GM12878 (cell line): ENCODE measurements around the gene SH3BGRL2. TPM values are rescaled to one million over a fixed set of nuclear protein-coding genes. Genes with fewer than 3 reads are reported as not detected.

ENCODE experiments used
- ATAC-seq: fragments of 200-7000 bp; cut with Tn5 transposase; 3 replicates; pipeline ENCODE4 v1.9.1; 2020; ENCODE audit warnings: mild to moderate bottlenecking, moderate library complexity
- BruUV-seq: library from RNA; stranded (reverse); fragments of 400-500 nt; replicated peaks from 2 replicates; lab custom pipeline; 2021; lab: Mats Ljungman, UMichigan
- CTCF ChIA-PET: fragments of 300-600 bp; sonication (Branson Sonifier 250); formaldehyde crosslinking; extraction: SDS; loops from one replicate; lab custom pipeline; 2021; ENCODE audit warnings: inconsistent platforms; lab: Yijun Ruan, JAX
- POLR2A ChIA-PET: fragments of 350-600 bp; formaldehyde crosslinking; extraction: SDS; loops from one replicate; lab custom pipeline; 2021; ENCODE audit warnings: inconsistent platforms; lab: Charles Lee
- RAD21 ChIA-PET: fragments of 300-600 bp; sonication (Branson Sonifier 250); formaldehyde crosslinking; loops from one replicate; lab custom pipeline; 2023; ENCODE audit warnings: antibody characterized with exemption; ENCODE audit not compliant: unreplicated experiment; lab: Charles Lee
- SMC1A ChIA-PET: fragments of 300-600 bp; sonication (Branson Sonifier 250); formaldehyde crosslinking; loops from one replicate; lab custom pipeline; 2023; ENCODE audit not compliant: unreplicated experiment, uncharacterized antibody; lab: Charles Lee
- DNase-seq: peaks from one replicate; pipeline ENCODE4 v3.0.0-alpha.2; 2011; ENCODE audit warnings: low read depth, low spot score
- FAIRE-seq: peaks from 3 replicates; lab custom pipeline; 2011; peaks lifted over from hg19 to GRCh38; lab: Jason Lieb, UNC
- H2AFZ ChIP-seq: 2 replicates; pipeline ENCODE4 v1.6.0; 2011; ENCODE audit warnings: low read depth, low read length, control low read depth; ENCODE audit not compliant: control insufficient read depth
- H3K27ac ChIP-seq: 2 replicates; pipeline ENCODE4 v1.5.1; 2011; ENCODE audit warnings: control low read depth; ENCODE audit not compliant: control insufficient read depth, insufficient read depth
- H3K27me3 ChIP-seq, 2 experiments: replicated peaks in 1 of 2; 2 replicates each; pipeline versions ENCODE4 v1.6.0 to v1.6.1; 2011; ENCODE audit warnings: low read length in 1 of 2; ENCODE audit not compliant: control insufficient read depth in 2 of 2, insufficient read depth in 2 of 2
- H3K36me3 ChIP-seq, 2 experiments: 2 replicates each; pipeline ENCODE4 v1.5.1; 2011; ENCODE audit warnings: low read length in 1 of 2; ENCODE audit not compliant: control insufficient read depth in 2 of 2, insufficient read depth in 2 of 2
- H3K4me1 ChIP-seq: 2 replicates; pipeline ENCODE4 v1.6.1; 2011; ENCODE audit warnings: mild to moderate bottlenecking, low read length, moderate library complexity, mixed read lengths; ENCODE audit not compliant: control insufficient read depth, insufficient read depth
- H3K4me2 ChIP-seq: 2 replicates; pipeline ENCODE4 v1.6.0; 2011; ENCODE audit warnings: control low read depth; ENCODE audit not compliant: control insufficient read depth, insufficient read depth
- H3K4me3 ChIP-seq: fragments of 200-600 bp; sonication (generic); 2 replicates; pipeline ENCODE4 v1.5.1; 2016
- H3K79me2 ChIP-seq: 2 replicates; pipeline ENCODE4 v1.6.0; 2011; ENCODE audit warnings: low read length; ENCODE audit not compliant: control insufficient read depth, insufficient read depth
- H3K9ac ChIP-seq: 2 replicates; pipeline ENCODE4 v1.8.0; 2011; ENCODE audit warnings: low read length, control low read depth, mixed read lengths; ENCODE audit not compliant: control insufficient read depth, insufficient read depth
- H3K9me3 ChIP-seq: replicated peaks from 3 replicates; pipeline ENCODE4 v1.5.1; 2011; ENCODE audit warnings: mild to moderate bottlenecking, low read length; ENCODE audit not compliant: control insufficient read depth, insufficient read depth
- H4K20me1 ChIP-seq: 2 replicates; pipeline ENCODE4 v1.6.0; 2011; ENCODE audit not compliant: control insufficient read depth, insufficient read depth
- CREB1 ChIP-seq: IDR thresholded peaks from 2 replicates; pipeline ENCODE4 v1.6.1; 2012; ENCODE audit warnings: low read depth, mild to moderate bottlenecking, inconsistent platforms
- DPF2 ChIP-seq: fragments of 450-650 bp; IDR thresholded peaks from 2 replicates; pipeline ENCODE4 v1.6.1; 2017; ENCODE audit warnings: mild to moderate bottlenecking
- FOXM1 ChIP-seq: IDR thresholded peaks from 2 replicates; pipeline ENCODE4 v1.6.1; 2012; ENCODE audit warnings: low read depth, mild to moderate bottlenecking, inconsistent platforms, low read length, moderate library complexity
- GABPA ChIP-seq: IDR thresholded peaks from 2 replicates; pipeline ENCODE4 v1.6.1; 2014; ENCODE audit warnings: antibody characterized with exemption, low read depth, mild to moderate bottlenecking, inconsistent platforms
- HDAC2 ChIP-seq: fragments of 200-600 bp; sonication (generic); IDR thresholded peaks from 2 replicates; pipeline ENCODE4 v1.6.1; 2017
- HDAC6 ChIP-seq: fragments of 200-600 bp; sonication (generic); IDR thresholded peaks from one replicate; pipeline ENCODE4 v1.8.0; 2017; ENCODE audit warnings: antibody characterized with exemption; ENCODE audit not compliant: unreplicated experiment
- MYC ChIP-seq: IDR thresholded peaks from 2 replicates; pipeline ENCODE4 v1.6.1; 2011; ENCODE audit warnings: mild to moderate bottlenecking, low read length, moderate library complexity, inconsistent platforms; ENCODE audit not compliant: insufficient read depth, insufficient replicate concordance, insufficient read length, severe bottlenecking
- NFXL1 ChIP-seq: fragments of 450-650 bp; IDR thresholded peaks from 2 replicates; pipeline ENCODE4 v1.6.1; 2017; ENCODE audit warnings: antibody characterized with exemption, mild to moderate bottlenecking, borderline replicate concordance
- RELA ChIP-seq: fragments of 450-650 bp; IDR thresholded peaks from 2 replicates; pipeline ENCODE4 v1.8.0; 2014; ENCODE audit warnings: borderline replicate concordance; ENCODE audit not compliant: partially characterized antibody
- SIN3A ChIP-seq: IDR thresholded peaks from 2 replicates; pipeline ENCODE4 v1.6.1; 2012; ENCODE audit warnings: low read depth, low read length, improper control_type of control experiment
- TAF1 ChIP-seq: IDR thresholded peaks from 2 replicates; pipeline ENCODE4 v1.6.1; 2011; ENCODE audit warnings: mild to moderate bottlenecking, low read depth, low read length, borderline replicate concordance
- ZNF24 ChIP-seq: fragments of 450-650 bp; IDR thresholded peaks from 2 replicates; pipeline ENCODE4 v1.6.1; 2017; ENCODE audit warnings: antibody characterized with exemption, mild to moderate bottlenecking
- WGBS: methylation state at CpG from one replicate; pipeline ENCODE4 v1.1.6; 2016; ENCODE audit warnings: low lambda C conversion rate; ENCODE audit not compliant: insufficient replicate concordance, insufficient coverage; ENCODE audit errors: missing lambda C conversion rate; 5-methylcytosine and 5-hydroxymethylcytosine counted together
- in situ Hi-C: fragments of 300-500 bp; cut with MboI; formaldehyde crosslinking; loops from 9 replicates; pipeline ENCODE4 v1.14.3; 2018; ENCODE audit warnings: mixed read lengths
- intact Hi-C: fragments of 100-400 bp; cut with micrococcal nuclease; formaldehyde crosslinking; loops from one replicate; pipeline ENCODE4 v1.14.2; 2022; ENCODE audit not compliant: unreplicated experiment
- polyA plus RNA-seq, 11 experiments: library from polyadenylated mRNA; depleted of rRNA in 4 of 11; unstranded in 6 of 11; stranded (reverse) in 5 of 11; fragments of >200 nt; fragmentation: Nextera tagmentation in 4 of 11; fragmentation: Illumina TruSeq in 1 of 11; extraction: Ambion mirVana in 4 of 11; extraction: Trizol in 1 of 11; gene quantifications; 1 replicate in 1 of 11; 2 replicates in 10 of 11; pipeline versions ENCODE4 v1.2.1 to v1.2.3, GENCODE V29; 2011 to 2016; ENCODE audit warnings: inconsistent platforms in 2 of 11, missing spikeins in 2 of 11, low read depth in 1 of 11
- total RNA-seq, 4 experiments: library from RNA; depleted of rRNA in 3 of 4; stranded (reverse); fragments of >200 nt in 3 of 4; fragmentation: Illumina TruSeq in 1 of 4; extraction: Trizol in 1 of 4; gene quantifications; 2 replicates each; pipeline versions ENCODE4 v1.2.1 to v1.2.3, GENCODE V29; 2013 to 2021
- TF ChIP-seq, protein P1 (sequence below): fragments of 450-650 bp; IDR thresholded peaks from 2 replicates; pipeline ENCODE4 v1.6.1; 2018; ENCODE audit warnings: mild to moderate bottlenecking, low read depth, moderate library complexity; ENCODE audit not compliant: partially characterized antibody
- TF ChIP-seq, protein P2 (sequence below): fragments of 450-650 bp; conservative IDR thresholded peaks from 2 replicates; pipeline ENCODE4 v1.6.1; 2017; ENCODE audit warnings: mild to moderate bottlenecking, moderate library complexity
- TF ChIP-seq, protein P3 (sequence below): IDR thresholded peaks from 2 replicates; pipeline ENCODE4 v1.6.1; 2011; ENCODE audit warnings: mild to moderate bottlenecking, low read depth, low read length, moderate library complexity; ENCODE audit not compliant: insufficient replicate concordance
- TF ChIP-seq, protein P4 (sequence below): fragments of 450-650 bp; IDR thresholded peaks from 2 replicates; pipeline ENCODE4 v1.6.1; 2014; ENCODE audit warnings: mild to moderate bottlenecking

SH3BGRL2 gene
- total and polyA plus RNA-seq, 10 of the 15 experiments (the other 5 are each of a cell fraction or from before 2014, with no cell fraction given) = 0.03 to 0.37 (median 0.21) TPM

DNA sequence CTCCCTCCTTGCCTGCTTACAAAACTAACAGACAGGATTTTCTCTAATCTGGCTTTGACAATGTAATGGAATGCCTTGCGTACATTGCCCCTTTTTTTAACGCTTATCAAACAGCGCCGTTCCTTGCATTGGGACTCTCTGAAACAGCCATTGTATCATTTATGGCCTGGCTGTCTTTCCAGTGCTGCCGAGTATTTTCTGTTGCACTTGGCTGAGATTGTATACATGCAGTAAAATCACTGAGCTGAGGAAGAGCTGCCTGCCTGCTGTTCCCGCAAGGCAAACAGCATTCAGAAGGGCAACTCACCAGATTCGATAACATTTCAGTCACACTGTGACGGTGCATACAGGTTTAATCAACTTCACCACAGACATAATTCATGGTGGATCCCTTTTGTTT lies 106.0 kb downstream of the SH3BGRL2 start:
- no peaks in the 10 kb centered on the region for H4K20me1 ChIP-seq
- POLR2A ChIA-PET = no interaction called here
- H3K4me1 ChIP-seq = no peaks in the 10 kb centered on the region
- H3K27me3 ChIP-seq = no peaks in the 10 kb centered on the region
- in situ Hi-C loops (no loop called here), intact Hi-C loops (no loop called here)
- H3K9ac ChIP-seq = no peak overlapping the region
- ATAC-seq (no peak), DNase-seq (no peak), FAIRE-seq (no peak)
- no peak overlapping the region for H3K4me2 ChIP-seq
- no TSS peak for BruUV-seq
- H3K79me2 ChIP-seq = no peaks in the 10 kb centered on the region
- WGBS = 81% methylated on average over 8 of the region's 8 CpGs
- RAD21 ChIA-PET = no interaction called here
- H3K4me3 ChIP-seq = no peak overlapping the region
- H3K9me3 ChIP-seq = no peaks in the 10 kb centered on the region
- H3K27ac ChIP-seq = no peak overlapping the region
- TF ChIP-seq DPF2 (no peak), HDAC2 (no peak), SIN3A (no peak), HDAC6 (no peak), ZNF24 (no peak), GABPA (no peak), CREB1 (no peak), TAF1 (no peak), FOXM1 (no peak), NFXL1 (no peak), MYC (no peak), RELA (no peak)
- TF ChIP-seq, protein P1, sequence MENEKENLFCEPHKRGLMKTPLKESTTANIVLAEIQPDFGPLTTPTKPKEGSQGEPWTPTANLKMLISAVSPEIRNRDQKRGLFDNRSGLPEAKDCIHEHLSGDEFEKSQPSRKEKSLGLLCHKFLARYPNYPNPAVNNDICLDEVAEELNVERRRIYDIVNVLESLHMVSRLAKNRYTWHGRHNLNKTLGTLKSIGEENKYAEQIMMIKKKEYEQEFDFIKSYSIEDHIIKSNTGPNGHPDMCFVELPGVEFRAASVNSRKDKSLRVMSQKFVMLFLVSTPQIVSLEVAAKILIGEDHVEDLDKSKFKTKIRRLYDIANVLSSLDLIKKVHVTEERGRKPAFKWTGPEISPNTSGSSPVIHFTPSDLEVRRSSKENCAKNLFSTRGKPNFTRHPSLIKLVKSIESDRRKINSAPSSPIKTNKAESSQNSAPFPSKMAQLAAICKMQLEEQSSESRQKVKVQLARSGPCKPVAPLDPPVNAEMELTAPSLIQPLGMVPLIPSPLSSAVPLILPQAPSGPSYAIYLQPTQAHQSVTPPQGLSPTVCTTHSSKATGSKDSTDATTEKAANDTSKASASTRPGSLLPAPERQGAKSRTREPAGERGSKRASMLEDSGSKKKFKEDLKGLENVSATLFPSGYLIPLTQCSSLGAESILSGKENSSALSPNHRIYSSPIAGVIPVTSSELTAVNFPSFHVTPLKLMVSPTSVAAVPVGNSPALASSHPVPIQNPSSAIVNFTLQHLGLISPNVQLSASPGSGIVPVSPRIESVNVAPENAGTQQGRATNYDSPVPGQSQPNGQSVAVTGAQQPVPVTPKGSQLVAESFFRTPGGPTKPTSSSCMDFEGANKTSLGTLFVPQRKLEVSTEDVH = no peak
- TF ChIP-seq, protein P2, sequence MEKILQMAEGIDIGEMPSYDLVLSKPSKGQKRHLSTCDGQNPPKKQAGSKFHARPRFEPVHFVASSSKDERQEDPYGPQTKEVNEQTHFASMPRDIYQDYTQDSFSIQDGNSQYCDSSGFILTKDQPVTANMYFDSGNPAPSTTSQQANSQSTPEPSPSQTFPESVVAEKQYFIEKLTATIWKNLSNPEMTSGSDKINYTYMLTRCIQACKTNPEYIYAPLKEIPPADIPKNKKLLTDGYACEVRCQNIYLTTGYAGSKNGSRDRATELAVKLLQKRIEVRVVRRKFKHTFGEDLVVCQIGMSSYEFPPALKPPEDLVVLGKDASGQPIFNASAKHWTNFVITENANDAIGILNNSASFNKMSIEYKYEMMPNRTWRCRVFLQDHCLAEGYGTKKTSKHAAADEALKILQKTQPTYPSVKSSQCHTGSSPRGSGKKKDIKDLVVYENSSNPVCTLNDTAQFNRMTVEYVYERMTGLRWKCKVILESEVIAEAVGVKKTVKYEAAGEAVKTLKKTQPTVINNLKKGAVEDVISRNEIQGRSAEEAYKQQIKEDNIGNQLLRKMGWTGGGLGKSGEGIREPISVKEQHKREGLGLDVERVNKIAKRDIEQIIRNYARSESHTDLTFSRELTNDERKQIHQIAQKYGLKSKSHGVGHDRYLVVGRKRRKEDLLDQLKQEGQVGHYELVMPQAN = no peak
- TF ChIP-seq, protein P3, sequence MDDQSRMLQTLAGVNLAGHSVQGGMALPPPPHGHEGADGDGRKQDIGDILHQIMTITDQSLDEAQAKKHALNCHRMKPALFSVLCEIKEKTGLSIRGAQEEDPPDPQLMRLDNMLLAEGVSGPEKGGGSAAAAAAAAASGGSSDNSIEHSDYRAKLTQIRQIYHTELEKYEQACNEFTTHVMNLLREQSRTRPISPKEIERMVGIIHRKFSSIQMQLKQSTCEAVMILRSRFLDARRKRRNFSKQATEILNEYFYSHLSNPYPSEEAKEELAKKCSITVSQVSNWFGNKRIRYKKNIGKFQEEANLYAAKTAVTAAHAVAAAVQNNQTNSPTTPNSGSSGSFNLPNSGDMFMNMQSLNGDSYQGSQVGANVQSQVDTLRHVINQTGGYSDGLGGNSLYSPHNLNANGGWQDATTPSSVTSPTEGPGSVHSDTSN = no peak
- TF ChIP-seq, protein P4, sequence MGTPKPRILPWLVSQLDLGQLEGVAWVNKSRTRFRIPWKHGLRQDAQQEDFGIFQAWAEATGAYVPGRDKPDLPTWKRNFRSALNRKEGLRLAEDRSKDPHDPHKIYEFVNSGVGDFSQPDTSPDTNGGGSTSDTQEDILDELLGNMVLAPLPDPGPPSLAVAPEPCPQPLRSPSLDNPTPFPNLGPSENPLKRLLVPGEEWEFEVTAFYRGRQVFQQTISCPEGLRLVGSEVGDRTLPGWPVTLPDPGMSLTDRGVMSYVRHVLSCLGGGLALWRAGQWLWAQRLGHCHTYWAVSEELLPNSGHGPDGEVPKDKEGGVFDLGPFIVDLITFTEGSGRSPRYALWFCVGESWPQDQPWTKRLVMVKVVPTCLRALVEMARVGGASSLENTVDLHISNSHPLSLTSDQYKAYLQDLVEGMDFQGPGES = no peak
- CTCF ChIA-PET = no interaction called here
- SMC1A ChIA-PET = no interaction called here
- H3K36me3 ChIP-seq = no peaks in the 10 kb centered on the region
- no peak overlapping the region for H2AFZ ChIP-seq
